Stimulated activated CD4-positive, alpha-beta T cell treated with anti-CD3 and anti-CD28 coated beads, Interleukin-15, amount 100 ng/mL, for 24 hours (primary cell): Measurements from ENCODE around the gene FBXW5.
A peak's percentile ranks its signal among the peaks of the same experiment; 100 is the strongest.

Experiments used
- DNase-seq: peaks from one replicate; pipeline ENCODE4 v3.0.0-alpha.2; 2020

The FBXW5 gene

DNA sequence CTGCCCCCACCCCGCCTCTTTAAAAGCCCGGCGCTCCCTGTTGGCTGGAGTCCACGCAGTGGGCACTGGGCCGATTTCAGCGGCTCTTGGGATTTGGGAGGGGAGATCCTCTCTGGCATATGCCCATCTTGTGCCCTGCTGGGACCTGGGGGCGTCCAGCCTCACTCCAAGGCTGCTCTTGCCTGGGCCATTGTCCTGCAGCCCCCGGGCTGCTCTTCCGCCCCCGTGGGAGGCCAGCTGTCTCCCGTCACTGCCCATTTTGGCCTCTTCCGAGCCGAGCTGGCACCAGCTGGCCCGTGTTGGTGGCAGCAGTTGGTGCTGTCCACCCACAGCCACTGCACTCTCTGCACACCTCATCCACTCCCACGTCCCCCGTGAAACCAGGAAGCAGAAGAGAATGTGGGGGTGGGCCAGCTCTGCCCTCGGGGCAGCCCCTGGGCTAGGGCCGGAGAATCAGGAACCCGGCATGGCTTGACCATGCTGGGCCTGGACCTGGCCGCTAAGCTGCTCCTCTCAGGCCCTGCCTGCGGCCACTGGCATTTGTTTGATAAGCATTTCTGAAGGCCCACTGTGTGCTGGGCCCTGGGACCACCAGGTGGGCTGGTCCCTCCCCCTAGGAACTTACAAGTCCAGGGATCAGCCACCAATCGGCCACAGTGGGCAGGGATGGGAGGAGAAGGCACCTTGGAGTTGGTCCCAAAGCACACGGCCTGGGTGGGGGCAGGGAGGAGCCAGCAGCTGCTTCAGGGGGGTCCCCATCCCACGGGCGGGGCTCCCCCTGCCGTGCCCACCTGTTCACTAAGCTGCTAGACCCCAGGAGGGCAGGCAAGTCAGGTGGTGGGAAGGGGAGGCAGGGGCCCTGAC, 2.7 kb upstream of the FBXW5 start:
- DNase-seq: no peak

DNA sequence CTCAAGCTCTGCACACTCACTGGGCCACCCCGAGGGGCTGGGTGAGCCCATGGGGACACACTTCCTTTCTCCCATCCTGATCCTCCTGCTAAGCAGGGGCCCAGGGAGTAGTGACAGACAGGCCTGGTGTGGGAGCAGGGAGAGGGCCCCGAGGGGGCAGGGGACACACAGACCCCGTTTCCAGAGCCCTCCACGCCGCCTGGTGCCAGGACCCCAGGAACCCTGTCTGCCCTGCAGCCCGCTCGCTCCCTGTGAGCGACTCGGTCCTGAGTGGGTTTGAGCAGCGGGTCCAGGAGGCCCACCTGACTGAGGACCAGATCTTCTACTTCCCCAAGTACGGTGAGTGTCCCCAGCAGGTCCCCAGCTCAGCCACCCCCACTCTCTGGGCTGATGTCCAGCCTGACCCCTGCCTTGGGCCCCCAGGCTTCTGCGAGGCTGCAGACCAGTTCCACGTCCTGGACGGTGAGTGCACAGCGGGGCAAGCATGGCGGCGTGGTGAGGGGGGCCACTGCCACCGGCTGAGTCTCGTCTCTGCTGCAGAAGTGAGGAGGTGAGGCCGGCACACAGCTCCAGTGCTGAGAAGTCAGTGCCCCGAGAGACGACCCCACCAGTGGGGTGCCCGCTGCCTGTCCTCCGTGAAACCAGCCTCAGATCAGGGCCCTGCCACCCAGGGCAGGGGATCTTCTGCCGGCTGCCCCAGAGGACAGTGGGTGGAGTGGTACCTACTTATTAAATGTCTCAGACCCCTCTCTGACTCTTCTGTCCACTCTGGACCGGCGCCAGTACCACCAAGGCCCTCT, 1.9 kb upstream of the FBXW5 start:
- DNase-seq: no peak

DNA sequence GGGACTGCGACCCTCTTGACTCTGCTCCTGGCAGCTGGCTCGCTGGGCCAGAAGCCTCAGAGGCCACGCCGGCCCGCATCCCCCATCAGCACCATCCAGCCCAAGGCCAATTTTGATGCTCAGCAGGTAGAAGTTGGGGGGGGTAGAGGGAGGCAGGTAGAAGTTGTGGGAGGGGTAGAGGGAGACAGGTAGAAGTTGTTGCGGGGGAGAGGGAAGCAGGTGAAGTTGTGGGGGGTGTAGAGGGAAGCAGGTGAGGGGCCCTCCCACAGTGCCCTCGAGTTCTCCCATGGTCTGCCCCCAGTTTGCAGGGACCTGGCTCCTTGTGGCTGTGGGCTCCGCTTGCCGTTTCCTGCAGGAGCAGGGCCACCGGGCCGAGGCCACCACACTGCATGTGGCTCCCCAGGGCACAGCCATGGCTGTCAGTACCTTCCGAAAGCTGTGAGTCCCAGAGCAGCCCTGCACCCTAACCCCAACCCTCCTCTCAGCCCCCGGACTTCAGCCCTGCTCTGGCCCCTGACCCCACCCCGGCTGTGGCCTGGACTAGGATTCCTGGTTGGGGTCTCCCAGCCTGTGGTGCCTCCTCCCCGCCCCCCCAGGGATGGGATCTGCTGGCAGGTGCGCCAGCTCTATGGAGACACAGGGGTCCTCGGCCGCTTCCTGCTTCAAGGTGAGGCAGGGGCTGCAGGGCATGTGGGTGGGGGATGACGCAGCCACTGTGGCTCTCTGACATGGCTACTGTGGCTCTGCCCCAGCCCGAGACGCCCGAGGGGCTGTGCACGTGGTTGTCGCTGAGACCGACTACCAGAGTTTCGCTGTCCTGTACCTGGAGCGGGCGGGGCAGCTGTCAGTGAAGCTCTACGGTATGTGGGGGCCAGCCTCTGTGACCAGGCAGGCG, 1.0 kb upstream of the FBXW5 start:
- no peak for DNase-seq

DNA sequence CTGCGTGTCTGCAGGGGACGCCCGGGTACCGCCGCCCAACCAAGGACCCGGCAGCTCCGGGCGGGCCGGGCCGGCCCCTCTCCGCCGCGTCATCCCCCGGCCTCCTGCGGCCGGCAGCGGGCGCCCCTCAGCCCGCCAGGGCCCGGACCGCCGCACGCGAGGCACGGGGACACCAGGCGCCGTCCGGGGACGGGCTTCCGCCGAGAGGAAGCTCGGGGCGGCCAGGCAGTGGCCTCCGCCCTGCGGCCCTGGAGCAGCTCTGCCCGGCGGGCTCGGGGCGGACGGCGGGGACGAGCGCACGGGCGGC, 373 bp downstream of the FBXW5 start:
- DNase-seq: no peak

DNA sequence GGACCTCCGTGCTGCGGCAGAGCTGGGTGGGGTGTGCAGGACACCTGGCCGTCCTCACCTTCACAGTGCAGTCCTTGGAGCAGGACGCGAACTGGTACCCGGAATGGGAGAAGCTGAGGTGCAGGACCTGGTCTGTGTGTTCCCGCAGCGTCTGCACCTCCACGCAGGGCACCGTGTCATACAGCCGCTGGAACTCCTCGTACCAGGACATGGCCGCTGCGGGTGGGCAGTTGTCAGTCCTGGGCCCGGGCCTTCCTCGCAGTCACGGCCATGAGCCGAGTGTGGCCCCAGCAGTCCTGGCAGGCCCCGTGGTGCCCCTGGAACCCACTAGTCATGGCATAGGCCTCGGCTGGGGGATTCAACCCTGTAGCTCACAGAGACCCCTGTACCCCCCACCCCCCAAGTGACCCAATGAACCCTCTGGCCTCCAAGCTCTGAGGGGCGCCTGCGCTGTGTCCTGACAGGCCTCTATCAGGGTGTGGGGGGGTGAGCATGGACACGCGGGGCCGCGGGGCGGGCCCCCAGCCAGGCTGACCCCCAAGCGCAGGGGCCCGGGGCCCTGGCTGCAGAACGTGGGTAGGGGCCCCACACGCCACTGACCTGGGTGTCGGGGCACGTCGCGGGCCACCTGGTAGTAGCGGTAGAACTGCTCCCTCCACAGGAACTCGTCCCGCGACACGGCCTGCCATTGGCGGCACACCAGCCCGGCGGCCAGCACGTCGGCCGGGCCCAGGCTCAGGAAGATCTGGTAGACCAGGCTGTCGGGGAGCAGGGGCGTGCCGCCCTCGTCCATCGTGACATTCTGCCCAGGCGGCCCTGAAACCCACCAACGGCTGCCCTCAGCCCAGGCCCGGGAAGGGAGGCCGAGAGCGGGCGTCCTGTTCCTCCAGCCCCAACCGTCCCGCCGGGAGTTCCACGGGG, 987 bp downstream of the FBXW5 start:
- DNase-seq: peak; percentile 53

DNA sequence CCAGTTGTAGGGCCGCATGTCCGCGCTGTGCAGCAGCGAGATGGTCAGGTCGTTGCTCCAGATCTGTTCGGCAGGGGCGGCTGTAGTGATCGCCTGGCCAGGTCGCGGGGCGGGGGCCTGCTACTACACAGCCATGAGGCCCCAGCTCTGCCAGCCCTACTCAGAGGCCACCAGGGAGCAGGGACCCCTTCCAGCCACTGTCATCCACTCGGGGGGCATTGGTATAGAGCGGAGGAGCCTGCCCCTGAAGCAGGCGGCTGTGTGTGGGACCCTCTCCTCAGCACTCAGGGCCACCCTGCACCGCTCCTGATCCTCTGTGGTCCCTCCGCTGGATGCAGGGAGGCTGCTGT, 1.7 kb downstream of the FBXW5 start:
- no peak for DNase-seq

DNA sequence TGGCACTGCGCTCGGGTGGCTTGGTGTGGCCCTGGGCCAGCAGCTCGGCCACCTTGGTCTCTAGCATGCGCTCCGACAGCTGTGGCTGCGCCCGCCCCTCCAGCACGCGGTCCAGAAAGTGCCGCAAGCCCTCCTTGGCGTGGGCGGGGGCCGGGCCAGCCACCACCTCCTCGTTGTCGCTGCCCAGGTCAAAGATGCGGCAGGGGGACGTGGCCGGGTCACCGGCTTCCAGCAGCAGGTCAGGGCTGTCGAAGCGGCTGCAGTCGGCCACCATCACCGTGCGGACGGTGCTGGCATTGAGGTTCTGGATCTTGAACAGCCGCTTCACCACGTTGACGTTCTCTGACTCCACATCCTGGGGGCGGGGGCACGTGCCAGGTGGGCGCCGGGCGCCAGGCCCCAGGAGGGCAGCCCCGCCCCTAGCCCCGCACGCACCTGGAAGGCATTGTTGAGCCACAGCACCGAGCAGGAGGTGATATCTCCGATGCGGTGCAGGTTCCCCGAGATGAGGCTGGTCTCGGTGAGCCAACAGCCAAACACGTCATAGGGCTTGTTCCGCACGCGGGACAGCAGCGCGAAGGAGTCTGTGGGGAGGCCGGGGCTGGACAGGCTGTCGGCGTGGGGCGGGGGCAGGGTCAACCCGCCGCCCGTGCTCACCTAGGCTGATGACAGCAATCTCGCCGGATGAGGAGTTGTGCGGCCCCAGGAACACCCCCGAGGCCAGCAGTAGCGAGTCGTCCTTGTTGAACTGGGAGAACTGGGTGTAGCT, 2.2 kb downstream of the FBXW5 start:
- DNase-seq: no peak

DNA sequence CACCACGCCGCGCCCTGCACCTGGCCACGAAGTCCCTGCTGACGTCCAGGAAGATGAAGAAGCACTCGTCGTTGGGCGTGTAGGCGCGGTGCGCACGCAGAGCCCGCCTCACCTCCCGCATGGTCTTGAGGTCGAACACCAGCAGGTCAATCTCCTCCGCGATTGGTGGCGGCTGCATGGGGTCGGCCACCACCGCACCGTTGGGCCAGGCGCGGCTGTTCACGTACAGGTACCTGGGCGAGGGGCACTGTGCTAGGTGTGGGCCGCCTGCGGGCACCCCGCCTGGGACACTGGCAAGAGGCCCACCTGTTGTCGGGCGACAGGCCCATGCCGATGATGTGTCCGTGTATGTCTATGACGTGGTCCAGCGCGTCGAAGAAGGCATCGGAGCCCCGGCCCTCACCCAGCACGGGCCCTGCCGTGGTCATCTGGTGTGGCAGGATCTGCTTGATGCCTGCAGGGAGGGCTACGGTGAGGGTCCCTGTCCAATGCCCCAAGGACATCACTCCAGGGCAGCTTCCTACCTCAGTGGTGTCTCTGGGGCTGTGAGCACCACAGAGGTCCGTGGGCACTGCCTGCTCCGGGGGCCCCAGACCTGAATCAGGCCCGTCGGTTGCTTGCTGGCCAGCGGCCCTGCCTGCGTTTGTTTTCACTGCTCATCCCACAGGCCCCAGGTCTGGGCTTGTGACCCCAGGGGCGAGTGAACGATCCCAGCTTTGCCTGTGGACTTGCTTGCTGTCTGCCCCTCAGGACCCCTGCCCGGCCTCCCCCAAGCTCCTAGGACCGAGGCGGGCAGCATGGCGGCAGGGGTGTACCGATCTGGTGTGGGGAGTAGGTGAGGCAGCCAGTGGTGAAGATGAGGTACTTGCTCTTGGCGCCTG, 3.1 kb downstream of the FBXW5 start:
- no peak for DNase-seq

DNA sequence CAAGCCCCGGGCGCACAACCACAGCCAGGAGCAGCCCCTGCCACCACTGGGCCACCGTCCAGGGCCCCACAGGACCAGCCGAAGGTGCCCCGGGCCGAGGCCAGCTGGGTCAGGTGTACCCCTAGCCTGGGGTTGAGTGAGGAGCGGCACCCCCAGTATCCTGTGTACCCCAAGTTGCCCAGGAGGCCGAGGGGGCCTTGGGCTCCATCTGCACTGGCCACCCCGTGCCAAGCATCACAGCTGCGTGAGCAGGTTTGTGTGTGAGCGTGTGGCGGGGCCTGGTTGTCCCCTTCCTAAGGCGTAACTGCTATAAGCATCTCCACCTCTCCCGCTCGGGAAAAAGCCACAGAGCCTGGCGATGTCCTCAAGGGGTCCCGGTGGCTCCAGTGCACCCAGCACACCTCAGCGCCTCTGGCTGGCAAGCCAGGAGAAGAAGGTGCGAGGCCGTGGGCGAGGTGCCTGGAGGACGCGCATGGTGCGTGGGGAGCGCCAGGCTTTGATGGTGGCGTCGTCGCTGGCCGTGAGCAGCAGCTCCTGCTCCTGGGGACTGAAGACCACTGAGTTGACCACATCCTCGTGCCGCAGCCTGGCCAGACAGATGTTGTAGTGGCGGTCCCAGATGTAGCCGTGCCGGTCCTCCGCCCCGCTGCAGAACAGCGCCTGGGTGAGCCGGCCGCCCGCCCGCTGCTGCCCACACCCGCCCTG, 3.9 kb downstream of the FBXW5 start:
- no peak for DNase-seq

DNA sequence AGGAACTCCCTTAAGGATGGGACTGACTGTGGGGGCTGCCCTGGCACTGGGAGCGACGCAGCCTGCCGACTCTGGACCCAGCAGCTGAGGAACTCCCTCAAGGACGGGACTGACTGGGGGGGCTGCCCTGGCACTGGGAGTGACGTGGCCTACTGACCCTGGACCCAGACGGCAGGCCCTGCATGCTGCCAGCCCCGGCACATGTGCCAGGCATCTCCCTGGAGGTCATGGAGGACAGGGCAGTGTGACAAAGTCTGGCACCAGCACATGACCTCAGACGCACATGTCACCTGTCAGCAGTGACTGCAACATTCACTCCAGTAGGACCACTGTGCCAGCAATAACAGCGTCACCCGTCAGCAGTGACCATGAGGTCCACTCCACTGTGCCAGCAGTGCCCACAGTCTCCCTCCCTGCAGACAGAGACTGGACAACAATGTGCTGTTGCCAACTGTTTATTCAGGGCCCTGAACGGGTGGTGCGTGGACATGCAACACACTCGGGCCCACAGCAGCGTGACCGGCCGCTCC, 4.5 kb downstream of the FBXW5 start:
- DNase-seq: no peak

DNA sequence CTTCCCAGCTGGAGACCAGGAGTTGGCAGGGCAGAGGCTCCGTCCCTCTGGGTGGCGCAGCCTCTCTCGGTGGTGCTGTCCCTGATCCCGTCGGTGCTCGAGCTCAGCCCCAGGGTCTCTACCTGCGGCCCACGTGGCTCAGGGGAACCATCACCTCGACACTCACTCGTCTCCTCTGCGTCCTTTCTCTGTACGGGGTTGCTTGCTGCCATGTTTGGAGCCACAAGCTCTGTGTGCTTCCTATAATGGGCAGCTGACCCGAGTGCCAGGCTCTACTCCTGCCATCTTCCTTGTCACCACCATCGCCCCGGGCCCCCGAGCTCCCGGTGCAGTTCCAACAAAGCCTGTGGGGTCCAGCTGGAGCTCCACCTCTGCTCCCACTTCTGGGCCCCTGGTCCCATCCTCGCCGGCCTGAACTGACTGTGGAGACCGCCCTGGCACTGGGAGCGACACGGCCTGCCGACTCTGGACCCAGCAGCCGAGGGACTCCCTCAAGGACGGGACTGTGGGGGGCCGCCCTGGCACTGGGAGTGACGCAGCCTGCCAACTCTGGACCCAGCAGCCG, 5.0 kb downstream of the FBXW5 start:
- DNase-seq: no peak

DNA sequence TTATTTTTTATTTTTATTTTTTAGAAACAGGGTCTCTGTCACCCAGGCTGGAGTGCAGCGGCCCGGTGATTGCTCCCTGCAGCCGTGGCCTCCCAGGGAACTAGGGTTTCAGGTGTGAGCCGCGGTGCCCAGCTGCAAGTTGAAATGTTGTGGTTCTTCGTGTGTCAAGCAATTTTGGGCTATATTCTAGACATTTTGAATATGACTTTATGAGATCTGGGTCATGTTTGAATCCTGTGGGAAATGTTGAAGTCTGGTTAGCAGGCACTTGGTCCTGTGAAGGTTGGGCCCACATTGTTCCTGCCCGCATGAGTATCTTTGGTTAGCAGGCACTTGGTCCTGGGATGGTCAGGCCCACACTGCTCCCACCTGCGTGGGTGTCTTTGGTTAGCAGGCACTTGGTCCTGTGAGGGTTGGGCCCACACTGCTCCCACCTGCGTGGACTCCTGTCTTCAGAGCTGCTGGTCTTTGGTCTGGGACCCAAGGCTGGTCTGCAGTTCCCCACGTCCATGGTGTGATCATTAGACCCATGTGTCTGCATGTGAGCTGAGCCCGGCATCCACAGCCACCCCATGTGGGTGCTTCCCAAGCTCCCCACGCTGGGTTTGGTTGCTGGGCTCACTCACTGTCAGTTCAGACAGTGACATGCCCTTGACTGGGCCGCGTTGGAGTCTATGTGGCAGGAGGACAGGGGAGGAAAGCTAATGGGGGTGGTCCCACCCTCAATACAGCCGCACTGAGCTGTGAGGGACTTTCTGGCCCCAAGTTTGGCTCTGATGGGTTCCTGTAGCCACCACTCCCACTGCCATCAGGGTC, 7.1 kb downstream of the FBXW5 start:
- DNase-seq: no peak

DNA sequence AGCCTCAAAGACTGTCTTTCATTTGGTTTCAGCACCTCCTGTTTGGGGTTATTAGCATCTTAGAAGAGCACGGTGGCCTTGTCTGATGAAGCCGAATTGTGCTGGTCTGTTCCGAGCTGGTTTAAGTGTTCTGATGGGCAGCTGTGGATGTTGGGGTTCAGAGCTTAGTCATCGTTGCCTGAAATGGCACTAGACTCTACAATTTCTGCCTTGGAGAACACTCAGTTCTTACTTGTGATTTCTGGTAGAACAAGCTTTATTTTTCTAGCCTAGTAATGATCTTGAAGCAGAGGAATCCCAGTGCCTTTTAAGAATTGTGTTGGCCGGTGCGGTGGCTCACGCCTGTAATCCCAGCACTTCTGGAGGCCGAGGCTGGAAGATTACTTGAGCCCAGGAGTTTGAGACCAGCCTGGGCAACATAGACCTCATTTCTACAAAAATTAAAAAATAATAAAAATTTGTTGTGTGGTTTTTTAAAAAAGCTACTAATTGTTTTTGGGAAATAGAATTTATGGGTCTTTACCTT, 7.8 kb downstream of the FBXW5 start:
- DNase-seq: no peak

DNA sequence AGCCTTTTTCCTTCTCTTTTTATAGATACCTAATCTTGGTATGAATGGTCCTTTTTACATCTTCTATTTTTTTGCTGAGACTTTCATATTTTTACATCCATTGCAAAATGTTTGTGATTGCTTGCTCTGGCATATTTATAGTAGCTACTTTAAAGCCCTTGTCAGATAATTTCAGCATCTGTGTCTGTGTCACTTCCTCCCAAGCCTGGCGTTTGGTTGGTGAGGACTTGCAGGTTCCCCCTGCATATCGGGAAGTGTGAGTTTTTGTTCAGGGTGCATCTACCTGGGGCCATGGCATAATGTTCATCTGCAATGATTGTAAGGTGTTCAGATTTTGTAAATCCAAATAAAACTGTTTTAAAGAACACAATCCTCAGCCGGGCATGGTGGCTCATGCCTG, 8.9 kb downstream of the FBXW5 start:
- no peak for DNase-seq

DNA sequence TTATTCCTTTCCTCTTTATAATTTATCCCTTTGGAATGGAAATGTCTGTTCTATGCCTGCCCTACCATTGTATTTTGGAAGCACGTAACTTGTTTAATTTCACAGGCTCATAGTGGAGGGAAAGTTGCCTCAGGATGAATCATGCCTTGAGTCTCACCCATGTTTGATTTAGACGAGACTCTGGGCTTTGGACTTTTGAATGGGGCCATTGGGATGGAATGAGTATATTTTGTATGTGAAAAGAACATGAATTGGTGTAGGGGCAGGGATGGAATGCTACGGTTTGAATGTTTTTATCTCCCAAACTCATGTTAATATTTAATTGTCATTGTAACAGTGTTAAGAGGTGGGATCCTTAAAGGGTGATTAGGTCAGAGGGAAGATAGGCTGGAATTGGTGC, 10.3 kb downstream of the FBXW5 start:
- DNase-seq: no peak

DNA sequence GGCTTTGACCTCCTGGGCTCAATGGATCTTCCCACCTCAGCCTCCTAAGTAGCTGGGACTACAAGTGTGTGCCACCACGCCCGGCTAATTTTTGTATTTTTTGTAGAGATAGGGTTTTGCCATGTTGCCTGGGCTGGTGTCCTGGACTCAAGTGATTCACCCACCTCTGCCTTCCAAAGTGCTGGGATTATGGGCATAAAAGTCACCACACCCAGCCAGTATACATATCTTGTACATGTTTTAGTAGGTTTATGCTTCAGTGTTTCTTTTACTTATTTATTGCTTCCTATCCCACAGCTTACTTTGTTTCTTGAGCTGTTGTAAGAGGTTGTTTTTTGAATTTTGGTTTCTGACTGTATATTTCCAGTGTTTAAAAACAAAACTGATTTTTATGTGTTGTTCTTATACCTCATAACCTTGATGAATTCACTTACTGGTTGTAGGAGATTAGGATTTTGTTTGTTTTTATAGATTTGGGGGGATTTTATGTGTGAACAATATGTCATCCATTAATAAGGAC, 12.9 kb downstream of the FBXW5 start:
- no peak for DNase-seq

DNA sequence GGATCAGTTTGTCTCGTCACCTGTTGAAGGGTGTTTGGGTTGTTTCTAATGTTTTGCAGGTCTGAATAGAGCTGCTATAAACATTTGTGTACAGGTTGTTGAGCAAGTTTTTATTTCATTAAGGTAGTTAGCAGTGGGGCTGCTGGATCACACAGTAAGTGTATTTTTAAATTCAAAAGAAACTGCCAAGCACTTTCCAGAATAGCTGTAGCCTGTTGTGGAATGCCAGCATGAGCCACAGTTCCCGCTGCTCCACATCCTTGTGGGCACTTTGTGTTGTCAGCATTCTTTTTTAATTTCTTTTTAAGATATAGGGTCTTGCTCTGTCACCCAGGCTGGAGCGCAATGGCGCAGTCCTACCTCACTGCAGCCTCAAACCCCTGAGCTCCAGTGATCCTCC, 14.5 kb downstream of the FBXW5 start:
- no peak for DNase-seq

DNA sequence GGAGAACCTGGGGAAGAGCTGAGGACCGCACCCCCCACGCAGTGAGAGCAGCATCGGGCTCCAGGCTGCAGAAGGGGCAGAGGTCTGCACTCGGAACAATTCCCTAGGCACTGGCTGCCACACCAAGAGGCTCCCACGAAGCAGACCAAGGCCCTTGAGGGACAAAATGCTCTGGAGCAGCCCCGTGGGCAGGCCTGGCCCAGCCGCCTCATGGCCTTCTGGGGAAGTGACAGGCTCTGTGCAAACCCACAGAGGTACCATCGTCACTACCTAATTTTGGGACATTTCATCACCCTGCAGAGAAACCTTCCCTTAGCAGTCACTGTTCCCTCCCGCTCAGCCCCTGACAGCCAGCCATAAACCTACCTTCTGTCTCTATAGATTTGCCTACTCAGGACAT, 15.9 kb downstream of the FBXW5 start:
- no peak for DNase-seq
